K562 (cell line): ENCODE data around the gene SLC13A3. TPM values are rescaled to one million over a fixed set of nuclear protein-coding genes. Genes with fewer than 3 reads are reported as not detected.

Experiments
- ATAC-seq: fragments of 200-7000 bp; cut with Tn5 transposase; 3 replicates; pipeline ENCODE4 v1.9.1; 2020; ENCODE audit warnings: moderate library complexity
- BruUV-seq: library from RNA; stranded (reverse); fragments of 400-500 nt; replicated peaks from 2 replicates; lab custom pipeline; 2021; lab: Mats Ljungman, UMichigan
- CTCF ChIA-PET: fragments of 300-600 bp; formaldehyde crosslinking; extraction: SDS; loops from one replicate; lab custom pipeline; 2021; ENCODE audit warnings: low intra/inter-chr PET ratio; lab: Yijun Ruan, JAX
- POLR2A ChIA-PET: fragments of 300-600, 350-650 bp; sonication (Branson Sonifier 250); formaldehyde crosslinking; extraction: SDS; loops from one replicate; lab custom pipeline; 2021; ENCODE audit warnings: antibody characterized with exemption, inconsistent platforms; lab: Yijun Ruan, JAX
- DNase-seq, 4 experiments: peaks; one replicate each; pipeline versions ENCODE4 v3.0.0 to v3.0.0-alpha.2; 2011 to 2018; ENCODE audit warnings: low spot score in 3 of 4, mixed read lengths in 3 of 4; ENCODE audit errors: extremely low read depth in 1 of 4
- FAIRE-seq: peaks from 2 replicates; lab custom pipeline; 2011; peaks lifted over from hg19 to GRCh38; lab: Jason Lieb, UNC
- H2AFZ ChIP-seq: 2 replicates; pipeline ENCODE4 v1.6.0; 2011; ENCODE audit warnings: low read depth, low read length, control low read depth, inconsistent platforms
- H3K27ac ChIP-seq: fragments of 200-600 bp; 3 replicates; pipeline ENCODE4 v1.8.0; 2011; ENCODE audit warnings: low read depth, mild to moderate bottlenecking, control low read depth, inconsistent platforms, low read length, moderate library complexity, mixed read lengths; ENCODE audit errors: extremely low read depth
- H3K27me3 ChIP-seq, 2 experiments: fragments of 300-600 bp in 1 of 2; 2 replicates in 1 of 2; 3 replicates in 1 of 2; pipeline versions ENCODE4 v1.6.0 to v1.8.0; 2011; ENCODE audit warnings: inconsistent platforms in 2 of 2, low read length in 2 of 2, mild to moderate bottlenecking in 1 of 2, mixed read lengths in 1 of 2, moderate library complexity in 1 of 2; ENCODE audit not compliant: control insufficient read depth in 2 of 2, insufficient read depth in 2 of 2
- H3K36me3 ChIP-seq: fragments of 300-600 bp; 3 replicates; pipeline ENCODE4 v1.8.0; 2011; ENCODE audit warnings: mild to moderate bottlenecking, low read length, inconsistent platforms; ENCODE audit not compliant: control insufficient read depth, insufficient read depth
- H3K4me1 ChIP-seq, 2 experiments: fragments of 200-600 bp in 1 of 2; replicated peaks in 1 of 2; 2 replicates in 1 of 2; 3 replicates in 1 of 2; pipeline versions ENCODE4 v1.5.1 to v1.8.0; 2011; ENCODE audit warnings: inconsistent platforms in 2 of 2, low read length in 2 of 2, mild to moderate bottlenecking in 1 of 2, mixed read lengths in 1 of 2, moderate library complexity in 1 of 2; ENCODE audit not compliant: control insufficient read depth in 2 of 2, insufficient read depth in 2 of 2
- H3K4me2 ChIP-seq: 2 replicates; pipeline ENCODE4 v1.6.1; 2011; ENCODE audit warnings: low read length, control low read depth, inconsistent platforms, mixed read lengths; ENCODE audit not compliant: insufficient read depth
- H3K4me3 ChIP-seq: fragments of 200-600 bp; sonication (generic), shearing (Covaris generic); 2 replicates; pipeline ENCODE4 v1.5.1; 2016; ENCODE audit warnings: control low read depth, inconsistent platforms
- H3K79me2 ChIP-seq: fragments of 200-600 bp; 3 replicates; pipeline ENCODE4 v1.8.0; 2011; ENCODE audit warnings: low read length, inconsistent platforms; ENCODE audit not compliant: control insufficient read depth, insufficient read depth
- H3K9ac ChIP-seq, 2 experiments: 2 replicates each; pipeline versions ENCODE4 v1.6.0 to v1.6.1; 2011; ENCODE audit warnings: low read depth in 2 of 2, low read length in 2 of 2, control low read depth in 1 of 2, inconsistent platforms in 1 of 2, mild to moderate bottlenecking in 1 of 2, mixed read lengths in 1 of 2; ENCODE audit not compliant: insufficient read depth in 1 of 2
- H3K9me1 ChIP-seq: one replicate; pipeline ENCODE4 v1.6.0; 2011; ENCODE audit warnings: inconsistent platforms, mild to moderate bottlenecking, low read length, moderate library complexity; ENCODE audit not compliant: control insufficient read depth, insufficient read depth
- H3K9me3 ChIP-seq: replicated peaks from 2 replicates; pipeline ENCODE4 v1.5.1; 2011; ENCODE audit warnings: low read depth, low read length, inconsistent platforms; ENCODE audit not compliant: control insufficient read depth, insufficient read depth
- H4K20me1 ChIP-seq: replicated peaks from 2 replicates; pipeline ENCODE4 v1.6.1; 2011; ENCODE audit warnings: low read length, inconsistent platforms, mixed read lengths; ENCODE audit not compliant: control insufficient read depth, insufficient read depth
- BACH1 ChIP-seq: fragments of 200-800 bp; sonication (Bioruptor generic); IDR thresholded peaks from 2 replicates; pipeline ENCODE4 v1.6.1; 2016; ENCODE audit warnings: missing genetic modification characterization, missing compliant biosample characterization
- CXXC5 ChIP-seq: fragments of 250-450 bp; sonication (Bioruptor Pico); IDR thresholded peaks from 2 replicates; pipeline ENCODE4 v1.8.0; 2022; ENCODE audit warnings: inconsistent platforms, mild to moderate bottlenecking, moderate library complexity
- EGR1 ChIP-seq: fragments of 450-650 bp; conservative IDR thresholded peaks from 2 replicates; pipeline ENCODE4 v1.6.1; 2017; ENCODE audit warnings: mild to moderate bottlenecking
- ID3 ChIP-seq, 2 experiments: fragments of 250-450 bp in 1 of 2; fragments of 450-650 bp in 1 of 2; sonication (Bioruptor Pico) in 1 of 2; IDR thresholded peaks; 2 replicates each; pipeline versions ENCODE4 v1.6.1 to v1.8.0; 2016 to 2021; ENCODE audit warnings: mild to moderate bottlenecking in 2 of 2, moderate library complexity in 2 of 2, missing compliant biosample characterization in 1 of 2, missing genetic modification characterization in 1 of 2
- IFI16 ChIP-seq: fragments of 250-450 bp; sonication (Bioruptor Pico); IDR thresholded peaks from 2 replicates; pipeline ENCODE4 v2.1.2; 2022; ENCODE audit warnings: mild to moderate bottlenecking, inconsistent platforms
- ILK ChIP-seq: fragments of 450-650 bp; IDR thresholded peaks from 2 replicates; pipeline ENCODE4 v1.6.1; 2016; ENCODE audit warnings: missing genetic modification characterization, low read depth, mild to moderate bottlenecking, missing compliant biosample characterization, moderate library complexity, borderline replicate concordance
- KHSRP ChIP-seq: fragments of 450-650 bp; IDR thresholded peaks from 2 replicates; pipeline ENCODE4 v1.6.1; 2017
- KLF16 ChIP-seq: IDR thresholded peaks from 2 replicates; pipeline ENCODE4 v1.6.1; 2016; ENCODE audit warnings: antibody characterized with exemption
- MCM7 ChIP-seq, 2 experiments: fragments of 450-650 bp; IDR thresholded peaks; 2 replicates each; pipeline ENCODE4 v1.6.1; 2016 to 2018
- MNT ChIP-seq, 2 experiments: fragments of 450-650 bp; conservative IDR thresholded peaks; 2 replicates each; pipeline ENCODE4 v1.6.1; 2017; ENCODE audit warnings: mild to moderate bottlenecking in 2 of 2, moderate library complexity in 2 of 2
- NFE2L1 ChIP-seq: fragments of 450-650 bp; IDR thresholded peaks from 2 replicates; pipeline ENCODE4 v1.6.1; 2016; ENCODE audit warnings: missing genetic modification characterization, low read depth, mild to moderate bottlenecking, missing compliant biosample characterization, moderate library complexity, borderline replicate concordance
- PHF21A ChIP-seq: fragments of 450-650 bp; IDR thresholded peaks from 2 replicates; pipeline ENCODE4 v1.6.1; 2017; ENCODE audit warnings: low read depth, borderline replicate concordance
- PTRF ChIP-seq: fragments of 450-650 bp; IDR thresholded peaks from 2 replicates; pipeline ENCODE4 v1.6.1; 2016; ENCODE audit warnings: mild to moderate bottlenecking, missing genetic modification characterization, missing compliant biosample characterization
- PTTG1 ChIP-seq: fragments of 450-650 bp; IDR thresholded peaks from 2 replicates; pipeline ENCODE4 v1.6.1; 2016; ENCODE audit warnings: low read depth, mild to moderate bottlenecking, missing genetic modification characterization, missing compliant biosample characterization
- STAT6 ChIP-seq: sonication (generic); formaldehyde crosslinking; IDR thresholded peaks from 2 replicates; pipeline ENCODE4 v1.8.1; 2023; ENCODE audit warnings: mild to moderate bottlenecking, missing genetic modification reagents
- TCF7L2 ChIP-seq: fragments of 150-350 bp; IDR thresholded peaks from 2 replicates; pipeline ENCODE4 v1.6.1; 2016; ENCODE audit warnings: low read depth, mild to moderate bottlenecking, low read length, moderate library complexity
- ZNF263 ChIP-seq: sonication (generic); formaldehyde crosslinking; IDR thresholded peaks from 2 replicates; pipeline ENCODE4 v1.8.0; 2022; ENCODE audit warnings: mild to moderate bottlenecking, missing genetic modification reagents, borderline replicate concordance
- ZNF561 ChIP-seq: fragments of 450-650 bp; formaldehyde crosslinking; conservative IDR thresholded peaks from 2 replicates; pipeline ENCODE4 v1.4.0; 2020; ENCODE audit warnings: mild to moderate bottlenecking, moderate library complexity
- WGBS: fragments of 100-300 bp; shearing (Covaris generic); methylation state at CpG from one replicate; pipeline ENCODE4 v1.1.6; 2016; ENCODE audit warnings: low coverage, mixed read lengths; ENCODE audit not compliant: insufficient coverage; ENCODE audit errors: missing lambda C conversion rate; 5-methylcytosine and 5-hydroxymethylcytosine counted together
- in situ Hi-C: fragments of 300-500 bp; cut with MboI; formaldehyde crosslinking; loops from 4 replicates; pipeline ENCODE4 v1.15.0; 2018; ENCODE audit warnings: inconsistent platforms, mixed read lengths
- intact Hi-C: fragments of 100-400 bp; cut with micrococcal nuclease; formaldehyde crosslinking; loops from 2 replicates; pipeline ENCODE4 v1.14.2; 2022
- polyA plus RNA-seq, 8 experiments: library from polyadenylated mRNA; depleted of rRNA in 4 of 8; stranded (reverse) in 5 of 8; unstranded in 3 of 8; fragments of >200 nt; fragmentation: Nextera tagmentation in 2 of 8; fragmentation: Illumina TruSeq in 1 of 8; extraction: Ambion mirVana in 2 of 8; extraction: Trizol in 1 of 8; gene quantifications; 2 replicates each; pipeline versions ENCODE4 v1.2.1 to v1.2.3, GENCODE V29; 2011 to 2014; ENCODE audit warnings: inconsistent platforms in 1 of 8, missing spikeins in 1 of 8
- total RNA-seq, 7 experiments: library from RNA; depleted of rRNA in 6 of 7; stranded (reverse); fragments of >200 nt in 6 of 7; fragmentation: Illumina TruSeq in 2 of 7; extraction: Trizol in 2 of 7; gene quantifications; 2 replicates each; pipeline versions ENCODE4 v1.2.1 to v1.2.3, GENCODE V29; 2011 to 2021; ENCODE audit warnings: low replicate concordance in 1 of 7

The SLC13A3 gene
- total and polyA plus RNA-seq, 9 of the 15 experiments (the other 6 are each of a cell fraction or from before 2014, with no cell fraction given), result 5.5 to 16.4 (median 8.5) TPM

GRCh38 chr20:46635514-46636136 lies 15.6 kb downstream of the SLC13A3 start:
- ChIA-PET POLR2A (interaction anchor here (0.7 to 1.0 kb wide), 3 partner anchors 14 to 326 kb away, joined by 3 read pairs; no protein-coding TSS in a partner anchor), CTCF (no interaction called here)
- H3K79me2 ChIP-seq, result no peaks in the 10 kb centered on the region
- H3K4me3 ChIP-seq, result no peak overlapping the region
- WGBS, result 37% methylated on average over 5 of the region's 5 CpGs
- H3K4me2 ChIP-seq, result no peak overlapping the region
- no peaks in the 10 kb centered on the region for H4K20me1 ChIP-seq
- peak overlapping the region; percentile 34 for H3K27ac ChIP-seq
- H3K4me1 ChIP-seq, result peaks cover 9 to 19% of the 10 kb centered on the region in 2 experiments; a peak in 4 of 5 replicates
- intact Hi-C loops (no loop called here), in situ Hi-C loops (no loop called here)
- no peaks in the 10 kb centered on the region for H3K9me1 ChIP-seq
- H2AFZ ChIP-seq, result peak overlapping the region; percentile 27; the same call in 1 of the 2 replicates
- peak; percentile 84 for ATAC-seq
- H3K27me3 ChIP-seq, result no peaks in the 10 kb centered on the region
- no peak overlapping the region; a peak in 1 of 4 replicates for H3K9ac ChIP-seq
- FAIRE-seq, result peak; percentile 89
- no TSS peak for BruUV-seq
- peak in 2 of 4 experiments; percentile 34 to 83 for DNase-seq
- H3K36me3 ChIP-seq, result no peaks in the 10 kb centered on the region
- no peaks in the 10 kb centered on the region for H3K9me3 ChIP-seq
- TF ChIP-seq EGR1 (peak; percentile 48), CXXC5 (CRISPR knock-in tag) (peak; percentile 70), KHSRP (no peak), NFE2L1 (tag) (peak; percentile 35; the same call in 1 of the 2 replicates), ILK (tag) (peak; percentile 50; the same call in 1 of the 2 replicates), ID3 (CRISPR knock-in tag; IDR thresholded peaks at IDR 0.05) (no peak), ID3 (tag; IDR thresholded peaks at IDR 0.05) (peak; percentile 94), BACH1 (tag) (peak; percentile 25; the same call in 1 of the 2 replicates), MNT (conservative IDR thresholded peaks at IDR 0.05) (no peak), STAT6 (CRISPR knock-in tag) (no peak), ZNF561 (CRISPR knock-in tag) (no peak), IFI16 (CRISPR knock-in tag) (no peak), PHF21A (no peak), ZNF263 (no peak), PTTG1 (tag) (peak; percentile 74), MCM7 (IDR thresholded peaks at IDR 0.05) (no peak), KLF16 (no peak), TCF7L2 (no peak), PTRF (0 out of 2 replicates have a peak, but pooled peaks have one; percentile 52)
